ENCODE data around the gene DBF4.
"Not testable (repeated sequence)": the region's sequence is repeated elsewhere in the genome, so short reads cannot be mapped to it uniquely, and the experiment has no call there.

Gene DBF4

DNA sequence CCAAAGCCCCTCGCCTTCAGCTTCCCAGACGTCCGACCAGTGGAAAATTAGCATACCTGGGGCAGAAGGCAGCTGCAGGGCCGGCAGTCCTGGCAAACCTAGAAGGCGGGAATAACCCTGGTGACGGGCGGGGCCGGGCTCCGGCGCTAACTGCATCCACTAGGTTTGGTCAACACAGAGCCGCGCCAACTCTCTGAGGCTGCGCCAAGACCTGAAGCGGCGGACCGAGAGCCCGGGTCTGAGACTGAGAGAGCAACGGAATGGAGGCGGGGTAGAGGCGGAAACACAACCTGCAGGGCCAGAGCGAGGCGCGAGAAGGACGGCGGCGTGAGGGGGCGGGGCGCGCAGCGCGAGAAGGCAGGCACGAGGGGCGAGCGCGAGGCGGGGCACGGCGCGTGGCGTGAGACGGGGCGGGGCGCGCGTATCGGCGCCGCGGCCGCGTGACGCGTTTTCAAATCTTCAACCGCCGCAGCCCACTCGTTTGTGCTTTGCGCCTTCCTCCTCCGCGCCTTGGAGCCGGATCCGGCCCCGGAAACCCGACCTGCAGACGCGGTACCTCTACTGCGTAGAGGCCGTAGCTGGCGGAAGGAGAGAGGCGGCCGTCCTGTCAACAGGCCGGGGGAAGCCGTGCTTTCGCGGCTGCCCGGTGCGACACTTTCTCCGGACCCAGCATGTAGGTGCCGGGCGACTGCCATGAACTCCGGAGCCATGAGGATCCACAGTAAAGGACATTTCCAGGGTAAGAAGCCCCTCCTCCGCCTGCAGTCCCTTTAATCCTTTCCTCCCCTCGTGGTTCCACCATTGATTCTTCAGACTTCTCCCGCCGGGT lies at the start of gene DBF4, which contains the start of gene SLC25A40:
Gene DBF4, plus strand, starts transcription at position 454 of the 829 bp plus-strand sequence. Its CDS starts 240 bp downstream, at position 694.
Gene SLC25A40, minus strand, starts transcription at position 321 of the 829 bp plus-strand sequence. CDS start 17,633 bp downstream, outside the sequence.
- DNase-seq: peak; percentile 97

DNA sequence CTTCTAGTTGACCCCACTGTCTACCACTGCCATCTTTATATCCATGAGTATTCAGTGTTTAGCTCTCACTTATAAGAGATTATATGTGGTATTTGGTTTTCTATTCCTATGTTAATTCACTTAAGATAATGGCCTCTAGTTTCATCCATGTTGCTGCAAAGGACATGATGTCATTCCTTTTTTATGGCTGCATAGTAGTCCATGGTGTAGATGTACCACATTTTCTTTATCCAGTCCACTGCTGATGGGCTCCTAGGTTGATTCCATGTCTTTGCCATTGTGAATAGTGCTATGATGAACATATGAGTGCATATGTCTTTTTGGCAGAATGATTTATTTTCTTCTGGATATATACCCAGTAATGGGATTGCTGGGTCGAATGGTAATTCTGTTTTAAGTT lies 47.9 kb upstream of the DBF4 start:
- DNase-seq: not testable (repeated sequence)

GRCh38 chr7:87831097-87831496 lies 45.2 kb upstream of the DBF4 start:
- DNase-seq: no peak

DNA sequence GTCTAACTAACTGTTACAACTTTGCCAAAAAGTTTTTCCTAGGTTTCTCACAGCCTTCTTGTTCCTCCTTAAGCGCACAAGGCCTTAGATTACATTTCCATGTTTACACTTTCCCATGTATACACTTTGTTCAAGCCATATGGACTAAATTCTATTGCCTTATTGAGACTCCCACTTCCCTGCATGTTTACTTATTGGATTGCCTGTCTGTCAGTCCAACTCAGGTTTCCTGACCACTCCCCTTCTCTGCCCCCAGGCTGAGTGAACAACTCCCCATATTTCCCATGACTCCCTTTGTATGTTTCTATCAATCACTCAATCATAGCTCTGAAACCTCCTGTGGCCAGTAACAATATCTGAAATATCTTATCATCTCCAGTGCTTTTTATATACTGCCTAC lies 43.2 kb upstream of the DBF4 start:
- no peak for DNase-seq

DNA sequence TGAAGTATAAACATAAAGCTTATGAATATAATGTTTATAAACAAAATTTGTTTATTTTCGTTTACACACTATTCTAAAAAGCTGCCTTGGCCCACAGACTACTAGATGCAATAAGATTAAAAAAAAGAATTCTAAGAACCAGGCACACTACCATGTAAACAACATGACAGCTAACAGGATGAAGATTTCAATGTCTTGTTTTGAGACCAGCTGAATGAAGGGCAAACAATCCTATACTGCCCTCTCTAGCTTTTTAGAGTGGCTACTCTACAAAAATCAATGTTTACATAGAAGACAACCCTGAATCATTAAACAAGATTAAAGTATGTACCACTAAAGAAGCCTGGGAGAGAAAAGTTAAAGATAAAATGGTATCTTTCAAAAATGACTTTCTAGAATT lies 38.7 kb upstream of the DBF4 start:
- DNase-seq: no peak

DNA sequence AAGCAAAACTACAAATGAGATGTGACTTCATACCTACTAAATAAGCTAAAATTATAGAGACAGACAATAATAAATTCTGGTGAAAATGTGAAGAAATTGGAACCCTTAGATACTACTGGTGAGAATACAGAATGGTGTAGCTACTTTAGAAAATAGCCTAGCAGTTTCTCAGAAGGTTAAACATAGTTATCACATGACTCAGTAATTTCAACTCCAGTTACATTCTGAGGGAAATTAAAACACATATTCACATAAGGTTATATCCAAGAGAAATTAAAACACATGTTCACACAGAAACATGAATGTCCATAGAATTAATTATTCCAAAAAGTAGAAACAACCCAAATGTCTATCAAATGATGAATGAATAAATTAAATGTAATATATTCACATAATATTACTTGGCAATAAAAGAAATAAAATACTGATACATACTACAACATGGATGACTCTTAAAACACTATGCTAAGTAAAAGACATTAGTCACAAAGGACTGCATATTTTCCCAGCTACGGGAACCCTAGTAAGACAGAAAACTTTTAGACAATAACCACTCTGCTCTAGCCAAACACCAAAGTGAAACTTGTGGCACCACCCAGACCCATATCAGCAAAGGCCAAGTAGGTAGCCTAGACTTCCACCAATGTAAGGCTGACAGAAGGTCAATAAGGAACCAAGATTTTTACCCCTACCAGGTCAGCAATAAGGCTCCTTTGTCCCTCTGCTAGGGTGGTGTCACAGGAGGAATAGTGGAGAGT lies 25.3 kb upstream of the DBF4 start:
- DNase-seq: no peak

GRCh38 chr7:87852306-87852705 lies 24.0 kb upstream of the DBF4 start:
- no peak for DNase-seq

DNA sequence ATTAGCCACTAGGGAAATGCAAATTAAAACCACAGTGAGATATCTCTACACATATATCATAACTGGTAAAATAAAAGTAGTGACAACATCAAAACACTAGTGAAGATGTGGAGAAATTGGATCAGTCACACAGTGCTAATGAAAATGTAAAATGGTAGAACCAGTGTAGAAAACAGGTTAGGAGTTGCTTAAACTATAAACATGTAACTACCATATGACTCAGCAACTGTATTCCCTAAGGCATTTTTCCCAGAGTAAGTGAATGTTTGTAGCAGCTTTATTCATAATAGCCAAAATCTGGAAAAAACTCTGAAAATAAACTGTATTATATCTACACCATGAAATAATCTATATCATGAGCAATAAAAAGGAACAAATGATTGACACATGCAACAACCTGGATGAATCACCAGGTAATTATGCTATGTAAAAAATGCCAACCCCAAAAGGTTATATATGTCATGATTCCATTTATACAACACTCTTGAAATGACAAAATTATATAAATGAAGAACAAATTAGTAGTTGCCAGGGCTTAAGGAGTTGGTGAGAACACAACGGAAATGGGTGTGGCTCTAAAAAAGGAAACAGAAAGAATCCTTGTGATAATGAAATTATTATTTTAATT lies 22.9 kb upstream of the DBF4 start:
- no peak for DNase-seq

GRCh38 chr7:87858417-87859100 lies 17.7 kb upstream of the DBF4 start:
- DNase-seq: no peak

DNA sequence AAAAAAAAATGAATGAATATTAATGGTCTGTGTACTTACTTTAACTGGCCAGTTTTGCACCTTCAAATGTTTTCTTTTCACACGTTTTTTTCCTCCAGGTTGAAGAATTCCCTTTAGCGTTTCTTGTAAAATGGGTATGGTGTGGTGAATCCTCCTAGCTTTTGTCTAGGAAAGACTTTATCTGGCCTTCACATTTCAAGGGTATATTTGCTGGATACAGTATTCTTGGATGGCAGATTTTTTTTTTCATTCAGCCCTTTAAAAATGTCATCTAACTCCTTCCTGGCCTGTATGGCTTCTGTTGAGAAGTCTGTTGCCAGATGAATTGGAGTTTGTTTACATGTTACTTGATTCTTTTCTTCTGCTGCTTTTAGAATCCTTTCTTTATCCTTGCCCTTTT lies 10.2 kb upstream of the DBF4 start:
- no peak for DNase-seq

DNA sequence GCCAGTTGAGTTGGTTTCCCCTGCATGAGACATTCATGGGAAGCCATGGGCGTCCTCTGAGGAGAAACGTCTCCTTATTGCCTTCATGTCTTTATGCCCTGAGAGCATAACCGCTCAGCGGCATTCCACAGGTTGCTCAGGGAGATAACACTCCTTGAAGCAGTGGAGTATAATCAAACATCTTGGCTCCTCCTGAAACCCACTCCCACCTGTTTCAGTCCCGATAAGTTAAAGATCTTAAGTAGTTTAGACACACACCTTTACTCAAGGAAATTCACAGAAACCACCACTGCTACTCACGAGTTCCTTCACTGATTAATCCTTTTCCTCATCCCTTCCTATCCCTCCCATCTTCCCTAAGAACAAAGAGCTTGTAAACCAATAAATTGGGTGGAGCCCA lies 9.8 kb upstream of the DBF4 start:
- not testable (repeated sequence) for DNase-seq

GRCh38 chr7:87870471-87870870 lies 5.8 kb upstream of the DBF4 start:
- DNase-seq: no peak

DNA sequence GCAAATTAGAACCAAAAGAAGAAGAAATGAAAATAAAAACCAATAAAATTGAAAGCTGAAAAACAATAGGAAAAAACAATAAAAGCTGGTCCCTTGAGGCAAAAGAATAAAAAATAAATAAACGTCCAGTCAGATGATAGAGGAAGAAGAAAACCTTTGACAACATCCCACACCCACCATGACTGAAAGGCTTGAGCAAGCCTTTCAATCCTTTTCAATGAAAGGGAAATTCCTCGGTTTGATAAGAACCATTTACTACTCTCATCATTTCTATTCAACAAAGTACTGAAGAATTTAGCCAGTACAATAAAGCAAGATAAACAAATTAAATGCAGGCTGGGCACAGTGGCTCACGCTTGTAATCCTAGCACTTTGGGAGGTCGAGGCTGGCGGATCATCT lies 3.9 kb upstream of the DBF4 start:
- DNase-seq: no peak

DNA sequence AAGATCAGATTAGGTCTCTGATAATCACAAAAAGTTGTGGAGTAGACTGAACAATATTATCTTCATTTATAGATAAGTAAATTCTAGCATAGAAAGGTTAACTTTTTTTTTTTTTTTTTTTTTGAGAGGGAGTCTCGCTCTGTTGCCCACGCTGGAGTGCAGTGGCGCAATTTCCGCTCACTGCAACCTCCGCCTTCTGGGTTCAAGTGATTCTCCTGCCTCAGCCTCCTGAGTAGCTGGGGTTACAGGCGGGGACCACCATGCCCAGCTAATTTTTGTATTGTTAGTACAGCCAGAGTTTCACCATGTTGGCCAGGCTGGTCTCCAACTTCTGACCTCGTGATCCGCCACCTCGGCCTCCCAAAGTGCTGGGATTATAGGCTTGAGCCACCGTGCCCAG lies 3.0 kb upstream of the DBF4 start:
- DNase-seq: not testable (repeated sequence)

GRCh38 chr7:87874066-87874465 lies 2.2 kb upstream of the DBF4 start:
- DNase-seq: no peak

- no peak for DNase-seq
Observed at GRCh38 chr7:87875151-87876039, 898 bp upstream of the DBF4 start.

- peak; percentile 31 for DNase-seq
Observed at GRCh38 chr7:87876869-87877234, 559 bp downstream of the DBF4 start.

- DNase-seq: no peak
Observed at GRCh38 chr7:87877366-87878040, 1.2 kb downstream of the DBF4 start.

- DNase-seq: no peak
Observed at GRCh38 chr7:87878208-87878735, 2.0 kb downstream of the DBF4 start.

- no peak for DNase-seq
Observed at GRCh38 chr7:87882151-87882937, 6.1 kb downstream of the DBF4 start.

Measured in stimulated activated naive CD4-positive, alpha-beta T cell treated with Interleukin-2 at 50 U/mL for 16 hours (primary cell).